Esophagus muscularis mucosa (tissue), 4 donors: ENCODE data around the gene POLR2J3.
"Not testable (repeated sequence)": the region's sequence is repeated elsewhere in the genome, so short reads cannot be mapped to it uniquely, and the experiment has no call there.

Experiments
- CTCF ChIP-seq, 3 experiments: fragments of 200-600 bp in 2 of 3; fragments of 450-650 bp in 1 of 3; sonication (generic) in 2 of 3; IDR thresholded peaks; one replicate each; pipeline ENCODE4 v1.5.1; 2017 to 2019; ENCODE audit warnings: antibody characterized with exemption in 3 of 3, mild to moderate bottlenecking in 2 of 3, moderate library complexity in 1 of 3
- EP300 ChIP-seq: sonication (generic); formaldehyde crosslinking; IDR thresholded peaks from one replicate; pipeline ENCODE4 v1.6.1; 2017; ENCODE audit warnings: antibody characterized with exemption
- POLR2A ChIP-seq: fragments of 450-650 bp; IDR thresholded peaks from one replicate; pipeline ENCODE4 v1.6.1; 2017; ENCODE audit warnings: antibody characterized with exemption, moderate library complexity, mild to moderate bottlenecking, low read depth

DNA sequence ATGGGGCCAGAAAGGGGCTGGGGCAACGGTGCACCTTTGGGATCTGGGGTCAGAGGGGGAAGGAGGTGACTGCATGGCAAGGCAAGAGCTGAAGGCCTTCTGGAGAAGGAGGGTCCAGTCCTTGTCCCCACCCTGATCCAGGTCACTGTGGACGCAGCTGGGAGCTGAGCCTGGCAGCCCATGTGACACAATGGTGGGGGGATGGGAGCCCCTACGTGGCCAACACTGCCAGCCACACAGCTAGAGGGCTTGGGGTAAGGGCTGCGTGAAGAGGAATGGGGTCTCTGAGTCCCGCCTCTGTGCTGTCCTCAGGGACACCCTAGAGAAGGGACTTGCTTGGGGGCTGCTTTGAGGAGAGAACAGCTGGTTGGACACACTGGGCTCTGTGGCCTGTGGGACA lies 9.3 kb upstream of the POLR2J3 start:
- not testable (repeated sequence) for TF ChIP-seq POLR2A; CTCF (IDR thresholded peaks at IDR 0.05); EP300
